SH-SY5Y (cell line): ENCODE results near the gene PSMC4.

Source experiments
- GATA2 ChIP-seq: IDR thresholded peaks from 2 replicates; pipeline ENCODE4 v1.6.1; 2011; ENCODE audit warnings: mild to moderate bottlenecking, low read depth, low read length
- GATA3 ChIP-seq: IDR thresholded peaks from 2 replicates; pipeline ENCODE4 v1.6.1; 2011; ENCODE audit warnings: low read depth, mild to moderate bottlenecking, low read length, moderate library complexity

DNA sequence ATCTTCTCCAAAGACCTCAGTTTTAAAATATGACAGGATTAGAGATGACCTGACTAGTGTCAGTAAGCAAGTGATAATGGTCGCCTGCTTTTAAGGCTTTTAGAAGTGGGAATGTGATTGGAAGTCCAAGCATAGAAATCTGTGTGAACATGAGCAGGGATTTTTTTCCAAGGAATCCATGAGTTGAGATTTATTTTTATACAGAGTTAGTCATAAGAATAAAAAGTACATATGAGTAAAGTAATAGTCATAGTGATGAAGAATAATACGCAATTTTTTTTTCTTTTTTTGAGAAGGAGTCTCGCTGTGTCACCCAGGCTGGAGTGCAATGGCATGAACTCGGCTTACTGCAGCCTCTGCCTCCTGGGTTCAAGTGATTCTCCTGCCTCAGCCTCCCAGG, 27.5 kb downstream of the PSMC4 start:
- TF ChIP-seq GATA3 (no peak), GATA2 (no peak)
